Esophagus muscularis mucosa (tissue), 4 donors: ENCODE data around the gene USP25.
"Not testable (repeated sequence)": the region's sequence is repeated elsewhere in the genome, so short reads cannot be mapped to it uniquely, and the experiment has no call there.

Source experiments
- CTCF ChIP-seq, 3 experiments: fragments of 200-600 bp in 2 of 3; fragments of 450-650 bp in 1 of 3; sonication (generic) in 2 of 3; IDR thresholded peaks; one replicate each; pipeline ENCODE4 v1.5.1; 2017 to 2019; ENCODE audit warnings: antibody characterized with exemption in 3 of 3, mild to moderate bottlenecking in 2 of 3, moderate library complexity in 1 of 3
- EP300 ChIP-seq: sonication (generic); formaldehyde crosslinking; IDR thresholded peaks from one replicate; pipeline ENCODE4 v1.6.1; 2017; ENCODE audit warnings: antibody characterized with exemption
- POLR2A ChIP-seq: fragments of 450-650 bp; IDR thresholded peaks from one replicate; pipeline ENCODE4 v1.6.1; 2017; ENCODE audit warnings: antibody characterized with exemption, moderate library complexity, mild to moderate bottlenecking, low read depth
- POLR2AphosphoS5 ChIP-seq, 2 donors: sonication (generic); formaldehyde crosslinking; IDR thresholded peaks; one replicate each; pipeline ENCODE4 v1.6.1; 2017; ENCODE audit warnings: antibody characterized with exemption in 2 of 2

DNA sequence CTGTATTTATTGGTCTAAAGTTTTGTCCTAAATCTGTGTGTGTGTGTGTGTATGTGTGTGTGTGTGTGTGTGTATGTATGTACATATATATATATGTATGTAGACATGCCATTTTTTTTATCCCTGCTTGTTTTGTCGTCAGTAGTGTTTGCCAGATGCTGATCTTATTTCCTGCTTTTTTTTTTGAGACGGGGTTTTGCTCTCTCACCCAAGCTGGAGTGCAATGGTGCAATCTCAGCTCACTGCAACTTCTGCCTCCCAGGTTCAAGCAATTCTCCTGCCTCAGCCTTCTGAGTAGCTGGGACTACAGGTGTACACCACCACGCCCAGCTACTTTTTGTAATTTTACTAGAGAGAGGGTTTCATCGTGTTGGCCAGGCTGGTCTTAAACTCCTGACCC is 6.1 kb downstream of the USP25 start:
- TF ChIP-seq POLR2AphosphoS5 (IDR thresholded peaks at IDR 0.05); CTCF (IDR thresholded peaks at IDR 0.05); EP300; POLR2A: not testable (repeated sequence)
